ENCODE measurements around the gene SLITRK3.

SLITRK3 gene

GRCh38 chr3:165196577-165197480, 645 bp upstream of the SLITRK3 start:
- peak overlapping the region; percentile 42 for H3K9ac ChIP-seq (ENCODE audit: insufficient read length, low read depth)
- TF ChIP-seq YY1 (IDR thresholded peaks at IDR 0.05; ENCODE audit: insufficient read depth, insufficient read length) (no peak), ZNF274 (IDR thresholded peaks at IDR 0.05; ENCODE audit: low read depth, low read length) (no peak), SUZ12 (IDR thresholded peaks at IDR 0.05; ENCODE audit: extremely low read depth, insufficient read depth, insufficient read length) (peak; percentile 88)
- no peak for DNase-seq (ENCODE audit: low read depth, low spot score)
- peaks cover 62% of the 10 kb centered on the region for H3K27me3 ChIP-seq (ENCODE audit: insufficient read depth, insufficient read length)
- H3K9me3 ChIP-seq (ENCODE audit: insufficient read depth, low read length) = no peaks in the 10 kb centered on the region
- H3K4me3 ChIP-seq (ENCODE audit: insufficient read length, low read depth) = peak overlapping the region; percentile 57
- no peaks in the 10 kb centered on the region for H3K36me3 ChIP-seq (ENCODE audit: insufficient read depth, insufficient read length, low read length)
- no peaks in the 10 kb centered on the region for H3K4me1 ChIP-seq (ENCODE audit: insufficient read depth, insufficient read length)

GRCh38 chr3:165195241-165195639, 944 bp downstream of the SLITRK3 start:
- Histone ChIP-seq H3K4me3 (ENCODE audit: insufficient read length, low read depth) (peak overlapping the region; percentile 57), H3K9me3 (ENCODE audit: insufficient read depth, low read length) (no peaks in the 10 kb centered on the region), H3K36me3 (ENCODE audit: insufficient read depth, insufficient read length, low read length) (no peaks in the 10 kb centered on the region), H3K4me1 (ENCODE audit: insufficient read depth, insufficient read length) (no peaks in the 10 kb centered on the region), H3K9ac (ENCODE audit: insufficient read length, low read depth) (peak overlapping the region; percentile 53), H3K27me3 (ENCODE audit: insufficient read depth, insufficient read length) (peaks cover 62% of the 10 kb centered on the region)
- TF ChIP-seq SUZ12 (IDR thresholded peaks at IDR 0.05; ENCODE audit: extremely low read depth, insufficient read depth, insufficient read length) = no peak
- TF ChIP-seq ZNF274 (IDR thresholded peaks at IDR 0.05; ENCODE audit: low read depth, low read length) = no peak
- TF ChIP-seq YY1 (IDR thresholded peaks at IDR 0.05; ENCODE audit: insufficient read depth, insufficient read length) = no peak
- no peak for DNase-seq (ENCODE audit: low read depth, low spot score)

- Histone ChIP-seq H3K4me3 (ENCODE audit: insufficient read length, low read depth) (peak overlapping the region; percentile 57), H3K9me3 (ENCODE audit: insufficient read depth, low read length) (no peaks in the 10 kb centered on the region), H3K4me1 (ENCODE audit: insufficient read depth, insufficient read length) (no peaks in the 10 kb centered on the region), H3K36me3 (ENCODE audit: insufficient read depth, insufficient read length, low read length) (no peaks in the 10 kb centered on the region), H3K9ac (ENCODE audit: insufficient read length, low read depth) (peak overlapping the region; percentile 32), H3K27me3 (ENCODE audit: insufficient read depth, insufficient read length) (peaks cover 62% of the 10 kb centered on the region)
- TF ChIP-seq YY1 (IDR thresholded peaks at IDR 0.05; ENCODE audit: insufficient read depth, insufficient read length) (no peak), SUZ12 (IDR thresholded peaks at IDR 0.05; ENCODE audit: extremely low read depth, insufficient read depth, insufficient read length) (no peak), ZNF274 (IDR thresholded peaks at IDR 0.05; ENCODE audit: low read depth, low read length) (no peak)
- DNase-seq (ENCODE audit: low read depth, low spot score) = no peak
These were observed 1.5 kb downstream of the SLITRK3 start for GRCh38 chr3:165194511-165195240.

GRCh38 chr3:165193366-165194254, 2.6 kb downstream of the SLITRK3 start:
- Histone ChIP-seq H3K9ac (ENCODE audit: insufficient read length, low read depth) (peak overlapping the region; percentile 1), H3K27me3 (ENCODE audit: insufficient read depth, insufficient read length) (peaks cover 59% of the 10 kb centered on the region), H3K9me3 (ENCODE audit: insufficient read depth, low read length) (peaks cover 5% of the 10 kb centered on the region; the same call in 1 of the 2 replicates), H3K4me3 (ENCODE audit: insufficient read length, low read depth) (peak overlapping the region; percentile 52), H3K4me1 (ENCODE audit: insufficient read depth, insufficient read length) (no peaks in the 10 kb centered on the region), H3K36me3 (ENCODE audit: insufficient read depth, insufficient read length, low read length) (no peaks in the 10 kb centered on the region)
- no peak for DNase-seq (ENCODE audit: low read depth, low spot score)
- no peak for TF ChIP-seq YY1 (IDR thresholded peaks at IDR 0.05; ENCODE audit: insufficient read depth, insufficient read length)
- TF ChIP-seq SUZ12 (IDR thresholded peaks at IDR 0.05; ENCODE audit: extremely low read depth, insufficient read depth, insufficient read length) = peak; percentile 29
- TF ChIP-seq ZNF274 (IDR thresholded peaks at IDR 0.05; ENCODE audit: low read depth, low read length) = no peak

GRCh38 chr3:165192610-165193192, 3.5 kb downstream of the SLITRK3 start:
- peak overlapping the region; percentile 57 for H3K9ac ChIP-seq (ENCODE audit: insufficient read length, low read depth)
- H3K4me3 ChIP-seq (ENCODE audit: insufficient read length, low read depth) = peak overlapping the region; percentile 52
- TF ChIP-seq YY1 (IDR thresholded peaks at IDR 0.05; ENCODE audit: insufficient read depth, insufficient read length) = no peak
- TF ChIP-seq ZNF274 (IDR thresholded peaks at IDR 0.05; ENCODE audit: low read depth, low read length) = no peak
- TF ChIP-seq SUZ12 (IDR thresholded peaks at IDR 0.05; ENCODE audit: extremely low read depth, insufficient read depth, insufficient read length) = no peak
- peak; percentile 87 for DNase-seq (ENCODE audit: low read depth, low spot score)
- peaks cover 5% of the 10 kb centered on the region; the same call in 1 of the 2 replicates for H3K9me3 ChIP-seq (ENCODE audit: insufficient read depth, low read length)
- no peaks in the 10 kb centered on the region for H3K36me3 ChIP-seq (ENCODE audit: insufficient read depth, insufficient read length, low read length)
- H3K4me1 ChIP-seq (ENCODE audit: insufficient read depth, insufficient read length) = no peaks in the 10 kb centered on the region
- peaks cover 50% of the 10 kb centered on the region for H3K27me3 ChIP-seq (ENCODE audit: insufficient read depth, insufficient read length)

GRCh38 chr3:165191491-165191890, 4.7 kb downstream of the SLITRK3 start:
- peaks cover 38% of the 10 kb centered on the region for H3K27me3 ChIP-seq (ENCODE audit: insufficient read depth, insufficient read length)
- no peak overlapping the region for H3K4me3 ChIP-seq (ENCODE audit: insufficient read length, low read depth)
- DNase-seq (ENCODE audit: low read depth, low spot score) = no peak
- H3K9ac ChIP-seq (ENCODE audit: insufficient read length, low read depth) = no peak overlapping the region
- TF ChIP-seq ZNF274 (IDR thresholded peaks at IDR 0.05; ENCODE audit: low read depth, low read length) (no peak), SUZ12 (IDR thresholded peaks at IDR 0.05; ENCODE audit: extremely low read depth, insufficient read depth, insufficient read length) (no peak), YY1 (IDR thresholded peaks at IDR 0.05; ENCODE audit: insufficient read depth, insufficient read length) (no peak)
- no peaks in the 10 kb centered on the region for H3K36me3 ChIP-seq (ENCODE audit: insufficient read depth, insufficient read length, low read length)
- H3K9me3 ChIP-seq (ENCODE audit: insufficient read depth, low read length) = peaks cover 5% of the 10 kb centered on the region; the same call in 1 of the 2 replicates
- H3K4me1 ChIP-seq (ENCODE audit: insufficient read depth, insufficient read length) = no peaks in the 10 kb centered on the region
